GM12892 (cell line): ENCODE data around the gene NCSTN.

Experiments
- POLR2A ChIP-seq: IDR thresholded peaks from 2 replicates; pipeline ENCODE4 v1.6.1; 2011; ENCODE audit warnings: low read depth, low read length, control low read depth
- POLR2AphosphoS5 ChIP-seq: IDR thresholded peaks from 2 replicates; pipeline ENCODE4 v1.6.1; 2011; ENCODE audit warnings: low read depth, low read length, control low read depth
- TAF1 ChIP-seq: IDR thresholded peaks from 2 replicates; pipeline ENCODE4 v1.6.1; 2011; ENCODE audit warnings: low read depth, mild to moderate bottlenecking, control low read depth, low read length, borderline replicate concordance

DNA sequence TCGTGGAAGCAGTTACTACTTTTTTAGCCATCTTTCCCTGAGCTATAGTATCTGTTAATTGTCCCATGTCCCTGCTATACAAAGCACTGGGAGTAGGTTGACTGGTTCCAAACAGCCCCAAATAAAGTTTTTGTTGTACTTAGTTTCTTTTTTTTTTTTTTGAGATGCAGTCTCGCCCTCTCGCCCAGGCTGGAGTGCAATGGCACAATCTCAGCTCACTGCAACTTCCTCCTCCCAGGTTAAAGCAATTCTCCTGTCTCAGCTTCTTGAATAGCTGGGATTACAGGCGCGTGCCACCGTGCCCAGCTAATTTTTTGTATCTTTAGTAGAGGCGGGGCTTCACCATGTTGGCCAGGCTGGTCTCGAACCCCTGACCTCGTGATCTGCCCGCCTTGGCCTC, 3.3 kb downstream of the NCSTN start:
- TF ChIP-seq POLR2A (no peak), POLR2AphosphoS5 (no peak), TAF1 (no peak)
